OCI-LY7 (cell line): ENCODE data around the gene LRRC46. TPM values are rescaled to one million over a fixed set of nuclear protein-coding genes. Genes with fewer than 3 reads are reported as not detected.

Source experiments
- BruUV-seq: library from RNA; stranded (reverse); fragments of 400-500 nt; replicated peaks from 2 replicates; lab custom pipeline; 2021; lab: Mats Ljungman, UMichigan
- CTCF ChIA-PET: fragments of 300-600 bp; sonication (Branson Sonifier 250); formaldehyde crosslinking; loops from one replicate; lab custom pipeline; 2022; ENCODE audit warnings: antibody characterized with exemption; ENCODE audit not compliant: unreplicated experiment; lab: Charles Lee
- POLR2A ChIA-PET: fragments of 300-600 bp; sonication (Branson Sonifier 250); formaldehyde crosslinking; loops from one replicate; lab custom pipeline; 2022; ENCODE audit warnings: antibody characterized with exemption; lab: Charles Lee
- DNase-seq: peaks from one replicate; pipeline ENCODE4 v3.0.0-alpha.2; 2015; ENCODE audit warnings: low spot score
- H2AFZ ChIP-seq: fragments of 200-600 bp; sonication (generic), shearing (Covaris generic); 2 replicates; pipeline ENCODE4 v1.6.1; 2014; ENCODE audit warnings: mild to moderate bottlenecking, antibody characterized with exemption, low read length, moderate library complexity
- H3K27ac ChIP-seq: fragments of 200-600 bp; sonication (generic); 2 replicates; pipeline ENCODE4 v1.5.1; 2014; ENCODE audit warnings: mixed run types, low read depth, mild to moderate bottlenecking, moderate library complexity, low read length, inconsistent platforms; ENCODE audit not compliant: poor library complexity, severe bottlenecking
- H3K36me3 ChIP-seq: fragments of 200-600 bp; sonication (generic); 2 replicates; pipeline ENCODE4 v1.6.1; 2014; ENCODE audit warnings: mild to moderate bottlenecking, antibody characterized with exemption, low read length, moderate library complexity, mixed read lengths; ENCODE audit not compliant: insufficient read depth
- H3K4me1 ChIP-seq: fragments of 200-600 bp; sonication (generic); 2 replicates; pipeline ENCODE4 v1.5.1; 2014; ENCODE audit warnings: mild to moderate bottlenecking, low read length; ENCODE audit not compliant: insufficient read depth, poor library complexity, severe bottlenecking
- H3K4me2 ChIP-seq: fragments of 200-600 bp; sonication (generic); 2 replicates; pipeline ENCODE4 v1.6.1; 2014; ENCODE audit warnings: mild to moderate bottlenecking, low read length
- H3K4me3 ChIP-seq: fragments of 200-600 bp; sonication (generic); 2 replicates; pipeline ENCODE4 v1.5.1; 2014; ENCODE audit warnings: mild to moderate bottlenecking, low read depth, low read length; ENCODE audit not compliant: poor library complexity, severe bottlenecking
- H3K79me2 ChIP-seq: fragments of 200-600 bp; sonication (generic); 2 replicates; pipeline ENCODE4 v1.6.1; 2016; ENCODE audit warnings: low read depth, mild to moderate bottlenecking, low read length, moderate library complexity, mixed read lengths; ENCODE audit not compliant: insufficient read depth
- H3K9me2 ChIP-seq: fragments of 200-600 bp; sonication (generic); 2 replicates; pipeline ENCODE4 v1.6.1; 2016; ENCODE audit warnings: mild to moderate bottlenecking, low read length, mixed read lengths; ENCODE audit not compliant: insufficient read depth
- H3K9me3 ChIP-seq: fragments of 200-600 bp; sonication (generic); 2 replicates; pipeline ENCODE4 v1.6.1; 2014; ENCODE audit warnings: mild to moderate bottlenecking, mixed run types, low read length, mixed read lengths
- H4K20me1 ChIP-seq: fragments of 200-600 bp; sonication (generic); 2 replicates; pipeline ENCODE4 v1.6.1; 2014; ENCODE audit warnings: mild to moderate bottlenecking, antibody characterized with exemption, low read length, moderate library complexity, mixed read lengths; ENCODE audit not compliant: insufficient read depth
- EZH2phosphoT487 ChIP-seq: fragments of 200-600 bp; sonication (generic); IDR thresholded peaks from 2 replicates; pipeline ENCODE4 v1.6.1; 2018; ENCODE audit warnings: low read depth, borderline replicate concordance, mild to moderate bottlenecking, mixed run types, antibody characterized with exemption, low read length, moderate library complexity, mixed read lengths
- intact Hi-C: fragments of 100-400 bp; cut with micrococcal nuclease; formaldehyde crosslinking; loops from one replicate; pipeline ENCODE4 v1.10.0; 2022; ENCODE audit not compliant: unreplicated experiment
- total RNA-seq, 2 experiments: library from RNA; depleted of rRNA in 1 of 2; stranded (reverse); fragments of >200 nt in 1 of 2; shearing (Covaris generic) in 1 of 2; gene quantifications; 2 replicates each; pipeline ENCODE4 v1.2.3, GENCODE V29; 2014 to 2022
- TF ChIP-seq, protein P1 (sequence below): fragments of 200-600 bp; sonication (generic); conservative IDR thresholded peaks from 2 replicates; pipeline ENCODE4 v1.5.1; 2014; ENCODE audit warnings: mild to moderate bottlenecking, antibody characterized with exemption, low read length, moderate library complexity, mixed read lengths

LRRC46 gene
- total RNA-seq, 2 experiments from 2014 or later: 0.85 to 1.2 TPM

DNA sequence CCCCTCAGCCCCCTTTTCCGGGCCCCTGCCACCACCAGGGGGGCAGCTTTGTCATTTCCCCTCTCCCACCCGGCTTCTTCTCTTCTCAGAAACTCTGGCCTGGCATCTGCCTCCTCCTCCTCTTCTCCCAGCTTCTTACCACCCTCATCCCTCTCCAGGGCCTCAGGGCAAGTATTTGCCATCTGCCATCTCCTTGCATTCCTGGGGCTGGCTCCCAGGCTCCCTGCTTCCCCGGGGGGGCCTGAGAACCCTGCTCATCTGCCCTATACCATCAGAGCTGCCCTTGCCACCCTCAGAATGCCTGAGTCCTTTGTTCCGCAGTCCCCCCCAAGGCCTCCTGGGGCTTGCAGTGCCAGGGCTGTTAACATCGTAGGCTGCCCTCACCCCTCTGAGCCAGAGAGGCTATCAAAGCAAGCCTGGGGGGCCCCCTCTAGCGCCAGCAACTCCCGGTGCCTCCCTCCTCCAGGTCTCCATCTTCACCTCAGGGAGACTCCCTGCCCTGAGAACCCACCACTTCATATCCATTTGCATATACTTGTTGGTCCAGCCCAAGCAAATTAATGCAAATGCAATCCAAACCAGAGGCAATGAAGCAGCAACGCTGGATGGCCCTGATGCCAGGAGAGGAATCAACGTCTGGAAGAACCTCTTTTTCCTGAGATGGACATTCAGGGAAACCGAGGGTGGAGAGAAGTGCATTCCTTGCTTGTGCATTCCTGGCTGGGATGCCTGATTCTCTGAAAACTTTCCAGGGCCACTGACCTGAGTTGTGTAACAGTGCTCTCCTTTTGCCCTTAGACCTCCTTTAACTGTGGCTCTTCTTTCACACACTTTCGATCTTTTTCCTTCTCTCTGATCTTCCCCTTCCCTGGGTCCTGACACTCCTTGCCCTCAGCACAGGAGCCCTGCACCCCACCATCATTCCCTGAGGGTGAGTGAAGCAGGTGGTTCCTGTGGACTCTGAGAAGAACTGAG lies 43.8 kb downstream of the LRRC46 start:
- Histone ChIP-seq H3K4me1 (no peaks in the 10 kb centered on the region), H3K4me2 (no peak overlapping the region), H3K27ac (no peak overlapping the region), H3K4me3 (no peak overlapping the region), H3K79me2 (no peaks in the 10 kb centered on the region), H3K9me3 (no peaks in the 10 kb centered on the region), H3K36me3 (no peaks in the 10 kb centered on the region), H4K20me1 (no peaks in the 10 kb centered on the region), H3K9me2 (no peaks in the 10 kb centered on the region), H2AFZ (no peak overlapping the region)
- intact Hi-C loops: no loop called here
- no TSS peak for BruUV-seq
- no peak for TF ChIP-seq EZH2phosphoT487
- TF ChIP-seq, protein P1, sequence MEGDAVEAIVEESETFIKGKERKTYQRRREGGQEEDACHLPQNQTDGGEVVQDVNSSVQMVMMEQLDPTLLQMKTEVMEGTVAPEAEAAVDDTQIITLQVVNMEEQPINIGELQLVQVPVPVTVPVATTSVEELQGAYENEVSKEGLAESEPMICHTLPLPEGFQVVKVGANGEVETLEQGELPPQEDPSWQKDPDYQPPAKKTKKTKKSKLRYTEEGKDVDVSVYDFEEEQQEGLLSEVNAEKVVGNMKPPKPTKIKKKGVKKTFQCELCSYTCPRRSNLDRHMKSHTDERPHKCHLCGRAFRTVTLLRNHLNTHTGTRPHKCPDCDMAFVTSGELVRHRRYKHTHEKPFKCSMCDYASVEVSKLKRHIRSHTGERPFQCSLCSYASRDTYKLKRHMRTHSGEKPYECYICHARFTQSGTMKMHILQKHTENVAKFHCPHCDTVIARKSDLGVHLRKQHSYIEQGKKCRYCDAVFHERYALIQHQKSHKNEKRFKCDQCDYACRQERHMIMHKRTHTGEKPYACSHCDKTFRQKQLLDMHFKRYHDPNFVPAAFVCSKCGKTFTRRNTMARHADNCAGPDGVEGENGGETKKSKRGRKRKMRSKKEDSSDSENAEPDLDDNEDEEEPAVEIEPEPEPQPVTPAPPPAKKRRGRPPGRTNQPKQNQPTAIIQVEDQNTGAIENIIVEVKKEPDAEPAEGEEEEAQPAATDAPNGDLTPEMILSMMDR: no peak
- ChIA-PET POLR2A (no interaction called here), CTCF (no interaction called here)
- no peak for DNase-seq

DNA sequence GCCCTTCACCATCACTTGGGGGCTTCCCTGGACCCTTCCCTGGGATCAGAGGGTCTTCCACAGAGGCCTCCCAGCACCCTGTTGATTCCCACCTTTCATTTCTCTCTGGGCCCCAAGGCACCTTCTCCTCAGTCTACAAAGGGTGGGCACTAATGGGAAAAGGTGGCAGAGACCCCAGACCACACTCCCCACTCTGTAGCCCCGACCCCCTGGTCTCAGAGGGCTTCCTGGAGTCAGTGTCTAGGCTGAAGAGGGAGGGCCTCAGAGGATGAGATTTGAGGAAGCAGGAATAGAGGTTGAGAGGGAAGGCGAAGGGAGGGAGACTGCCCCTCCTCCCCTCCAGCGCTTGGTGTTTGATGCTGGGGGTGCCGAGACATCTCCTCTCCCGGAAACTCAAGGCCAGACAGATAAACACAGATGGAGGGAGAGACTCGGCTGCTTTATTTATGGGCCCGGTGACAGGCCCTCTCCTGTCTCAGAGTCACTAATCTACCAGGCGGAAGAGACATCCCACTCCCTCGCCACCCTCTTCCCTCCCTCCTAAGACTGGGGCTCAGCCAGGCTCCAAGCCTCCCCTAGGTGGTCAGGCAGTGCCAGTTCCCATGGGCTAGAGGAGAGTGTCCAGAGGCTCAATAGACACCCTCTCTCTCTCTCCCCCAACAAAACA lies 46.0 kb downstream of the LRRC46 start:
- H2AFZ ChIP-seq: no peak overlapping the region

More for the DNA sequence above, 46.0 kb downstream of the LRRC46 start:
- TF ChIP-seq, protein P1: no peak
- no peak for TF ChIP-seq EZH2phosphoT487
- Histone ChIP-seq H3K4me2 (no peak overlapping the region), H3K27ac (no peak overlapping the region), H3K4me1 (no peaks in the 10 kb centered on the region), H4K20me1 (no peaks in the 10 kb centered on the region), H3K36me3 (no peaks in the 10 kb centered on the region), H3K9me3 (no peaks in the 10 kb centered on the region), H3K4me3 (no peak overlapping the region), H3K79me2 (no peaks in the 10 kb centered on the region), H3K9me2 (no peaks in the 10 kb centered on the region)
- CTCF ChIA-PET: no interaction called here
- no TSS peak for BruUV-seq
- DNase-seq: no peak
- intact Hi-C loops: no loop called here
- POLR2A ChIA-PET: no interaction called here
